ENCODE results near the gene AKT1S1.
A peak's percentile ranks its signal among the peaks of the same experiment; 100 is the strongest.

Gene AKT1S1

GRCh38 chr19:49851456-49852259, 25.5 kb downstream of the AKT1S1 start:
- DNase-seq, result no peak

GRCh38 chr19:49850487-49851342, 26.4 kb downstream of the AKT1S1 start, which contains the start of gene PTOV1:
Gene PTOV1 (plus strand): TSS chr19:49851159.
- peak; percentile 72 for DNase-seq

- no peak for DNase-seq
Measured at GRCh38 chr19:49850221-49850486, 27.0 kb downstream of the AKT1S1 start.

GRCh38 chr19:49849433-49850220, 27.5 kb downstream of the AKT1S1 start:
- no peak for DNase-seq

- no peak for DNase-seq
Measured at GRCh38 chr19:49848938-49849337, 28.2 kb downstream of the AKT1S1 start.

- no peak for DNase-seq
Measured at GRCh38 chr19:49847731-49848696, 29.1 kb downstream of the AKT1S1 start.

GRCh38 chr19:49846408-49846807, 30.7 kb downstream of the AKT1S1 start:
- DNase-seq, result no peak

GRCh38 chr19:49845414-49845813, 31.7 kb downstream of the AKT1S1 start:
- DNase-seq, result no peak

- no peak for DNase-seq
Measured at GRCh38 chr19:49844138-49845095, 32.7 kb downstream of the AKT1S1 start.

- no peak for DNase-seq
Measured at GRCh38 chr19:49843265-49843664, 33.9 kb downstream of the AKT1S1 start.

GRCh38 chr19:49840736-49841249, 36.4 kb downstream of the AKT1S1 start:
- no peak for DNase-seq

- DNase-seq, result no peak
Measured at GRCh38 chr19:49840321-49840720, 36.8 kb downstream of the AKT1S1 start.

GRCh38 chr19:49839713-49840112, 37.4 kb downstream of the AKT1S1 start:
- no peak for DNase-seq

GRCh38 chr19:49838885-49839588, 38.1 kb downstream of the AKT1S1 start:
- no peak for DNase-seq

GRCh38 chr19:49837425-49837824, 39.7 kb downstream of the AKT1S1 start:
- DNase-seq, result no peak

- no peak for DNase-seq
Measured at GRCh38 chr19:49837009-49837310, 40.2 kb downstream of the AKT1S1 start.

GRCh38 chr19:49836176-49837008, 40.8 kb downstream of the AKT1S1 start:
- DNase-seq, result no peak

GRCh38 chr19:49835562-49835961, 41.6 kb downstream of the AKT1S1 start:
- no peak for DNase-seq

- no peak for DNase-seq
Measured at GRCh38 chr19:49833599-49833998, 43.6 kb downstream of the AKT1S1 start.

Data from SHP77 treated with DMSO at 0.1 percent for 48 hours (cell line).